Left hindlimb (tissue), 1 donor: ENCODE measurements around the gene ZACN.
A peak's percentile ranks its signal among the peaks of the same experiment; 100 is the strongest.
"Not testable (repeated sequence)": the region's sequence is repeated elsewhere in the genome, so short reads cannot be mapped to it uniquely, and the experiment has no call there.

Source experiments
- DNase-seq: peaks from one replicate; pipeline ENCODE4 v3.0.0-alpha.2; 2018

The ZACN gene

GRCh38 chr17:76056882-76057281 is 22.1 kb upstream of the ZACN start:
- DNase-seq: no peak

GRCh38 chr17:76058264-76058663 is 20.7 kb upstream of the ZACN start:
- DNase-seq: not testable (repeated sequence)

- no peak for DNase-seq
Observed at GRCh38 chr17:76063875-76064546, 15.0 kb upstream of the ZACN start.

- no peak for DNase-seq
Observed at GRCh38 chr17:76065775-76066174, 13.2 kb upstream of the ZACN start.

- no peak for DNase-seq
Observed at GRCh38 chr17:76071531-76072147, 7.3 kb upstream of the ZACN start.

- peak; percentile 96 for DNase-seq
Observed at GRCh38 chr17:76072148-76072858, 6.7 kb upstream of the ZACN start, which contains the start of gene SRP68. Gene SRP68 (minus strand): TSS chr17:76072517. CDS start chr17:76072491, 26 bp downstream.

GRCh38 chr17:76074390-76075363 is 4.3 kb upstream of the ZACN start, which contains the start of gene GALR2:
Gene GALR2 (plus strand): TSS chr17:76074781. CDS start chr17:76074884, 103 bp downstream.
- no peak for DNase-seq

- no peak for DNase-seq
Observed at GRCh38 chr17:76075364-76076145, 3.4 kb upstream of the ZACN start.

- no peak for DNase-seq
Observed at GRCh38 chr17:76076146-76076764, 2.7 kb upstream of the ZACN start.

- DNase-seq: no peak
Observed at GRCh38 chr17:76076765-76077583, 2.0 kb upstream of the ZACN start.

- no peak for DNase-seq
Observed at GRCh38 chr17:76077584-76078110, 1.3 kb upstream of the ZACN start.

GRCh38 chr17:76078370-76078769 is 612 bp upstream of the ZACN start:
- DNase-seq: not testable (repeated sequence)

- no peak for DNase-seq
Observed at GRCh38 chr17:76079535-76079955, 563 bp downstream of the ZACN start.

- no peak for DNase-seq
Observed at GRCh38 chr17:76079956-76080767, 1.2 kb downstream of the ZACN start.

- DNase-seq: no peak
Observed at GRCh38 chr17:76080768-76081287, 1.8 kb downstream of the ZACN start.

- DNase-seq: no peak
Observed at GRCh38 chr17:76081295-76082210, 2.6 kb downstream of the ZACN start.

GRCh38 chr17:76082326-76083251 is 3.6 kb downstream of the ZACN start:
- no peak for DNase-seq
